ENCODE measurements around the gene FREM1. TPM values are rescaled to one million over a fixed set of nuclear protein-coding genes. Genes with fewer than 3 reads are reported as not detected.

FREM1 gene
- total and polyA plus RNA-seq, 2 of the 4 experiments (the other 2 are of a cell fraction) = under 0.01 TPM; not detected in 1

GRCh38 chr9:14849296-14849695 lies 60.9 kb downstream of the FREM1 start:
- Histone ChIP-seq H4K91ac (ENCODE audit: insufficient read depth, low read depth, low read length) (no peak overlapping the region), H2AFZ (replicated peaks; ENCODE audit: low read length, poor library complexity) (no peak overlapping the region), H2AK5ac (ENCODE audit: low read depth, low read length) (no peak overlapping the region), H3K27me3 (ENCODE audit: control insufficient read depth, insufficient read depth, low read length) (no peaks in the 10 kb centered on the region; the same call in 1 of the 2 replicates), H3K9me1 (ENCODE audit: insufficient read depth, low read length) (no peaks in the 10 kb centered on the region), H3K4me2 (ENCODE audit: low read depth, low read length) (no peak overlapping the region), H2BK5ac (ENCODE audit: low read depth, low read length, poor library complexity, severe bottlenecking) (no peak overlapping the region), H3K56ac (ENCODE audit: extremely low read depth, insufficient read depth, low read length) (no peak overlapping the region), H4K5ac (ENCODE audit: low read depth, low read length) (no peak overlapping the region), H4K8ac (ENCODE audit: low read depth in 2 of 2, low read length in 2 of 2) (no peak overlapping the region), H3K9me3 (ENCODE audit: control insufficient read depth, insufficient read depth, low read length) (no peaks in the 10 kb centered on the region), H3K23ac (ENCODE audit: low read depth, low read length) (no peak overlapping the region), H3K79me1 (ENCODE audit: low read depth in 1 of 2, low read length in 2 of 2) (no peaks in the 10 kb centered on the region), H2BK20ac (ENCODE audit: low read depth, low read length) (no peak overlapping the region), H3K4me1 (ENCODE audit: control insufficient read depth, insufficient read depth, low read length) (no peaks in the 10 kb centered on the region), H2BK15ac (ENCODE audit: low read depth, low read length) (no peak overlapping the region), H3K36me3 (ENCODE audit: control insufficient read depth, insufficient read depth, low read length) (no peaks in the 10 kb centered on the region), H3K4ac (ENCODE audit: low read depth, low read length) (no peak overlapping the region), H3K14ac (replicated peaks; ENCODE audit: low read depth, low read length) (no peak overlapping the region), H2AK9ac (replicated peaks; ENCODE audit: low read depth, low read length, poor library complexity) (no peak overlapping the region), H3K18ac (ENCODE audit: low read depth, low read length) (no peak overlapping the region), H3K27ac (ENCODE audit: insufficient read depth, low read length) (no peak overlapping the region), H2BK120ac (ENCODE audit: low read depth, low read length) (no peak overlapping the region), H3K4me3 (ENCODE audit: insufficient read depth, low read depth, low read length) (no peak overlapping the region), H3K9ac (ENCODE audit: low read depth, low read length) (no peak overlapping the region), H4K20me1 (ENCODE audit: insufficient read depth, low read length) (no peaks in the 10 kb centered on the region)
- in situ Hi-C loops (cut with MboI; ENCODE audit: low sequenced_read_pairs) (loop anchor here (25.0 kb wide), 1 partner anchor 288 kb away; no protein-coding TSS in a partner anchor), intact Hi-C loops (cut with micrococcal nuclease) (loop anchor here (10.0 kb wide), 1 partner anchor 1094 kb away; no protein-coding TSS in a partner anchor), dilution Hi-C loops (cut with HindIII; ENCODE audit: low sequenced_read_pairs, unreplicated experiment) (no loop called here)
- TF ChIP-seq CTCF (conservative IDR thresholded peaks at IDR 0.05; ENCODE audit: low read depth, low read length) = no peak
- no peak for TF ChIP-seq SMC3 (IDR thresholded peaks at IDR 0.05; ENCODE audit: low read depth, low read length)
- TF ChIP-seq ELK1 (IDR thresholded peaks at IDR 0.05; ENCODE audit: borderline replicate concordance, low read depth, low read length) = no peak
- TF ChIP-seq POLR2A (IDR thresholded peaks at IDR 0.05; ENCODE audit: low read depth, low read length) = no peak
- no peak for TF ChIP-seq CEBPB (IDR thresholded peaks at IDR 0.05; ENCODE audit: low read depth, low read length)
- TF ChIP-seq, protein P1, sequence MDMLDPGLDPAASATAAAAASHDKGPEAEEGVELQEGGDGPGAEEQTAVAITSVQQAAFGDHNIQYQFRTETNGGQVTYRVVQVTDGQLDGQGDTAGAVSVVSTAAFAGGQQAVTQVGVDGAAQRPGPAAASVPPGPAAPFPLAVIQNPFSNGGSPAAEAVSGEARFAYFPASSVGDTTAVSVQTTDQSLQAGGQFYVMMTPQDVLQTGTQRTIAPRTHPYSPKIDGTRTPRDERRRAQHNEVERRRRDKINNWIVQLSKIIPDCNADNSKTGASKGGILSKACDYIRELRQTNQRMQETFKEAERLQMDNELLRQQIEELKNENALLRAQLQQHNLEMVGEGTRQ (IDR thresholded peaks at IDR 0.05; ENCODE audit: low read depth, low read length) = no peak
- TF ChIP-seq RCOR1 (IDR thresholded peaks at IDR 0.05; ENCODE audit: insufficient replicate concordance, low read length) = no peak
- TF ChIP-seq MAFK (IDR thresholded peaks at IDR 0.05; ENCODE audit: low read depth, low read length) = no peak
- TF ChIP-seq CHD1 (IDR thresholded peaks at IDR 0.05; ENCODE audit: low read depth, low read length) = no peak
- no peak for TF ChIP-seq RAD21 (IDR thresholded peaks at IDR 0.05; ENCODE audit: low read length)
- DNase-seq = no peak
- CTCF ChIA-PET = no interaction called here
- no TSS peak for BruUV-seq (replicated peaks)
- POLR2A ChIA-PET (ENCODE audit: unreplicated experiment) = no interaction called here
- no CpG with 5 or more reads among the region's 3 CpGs for WGBS, 2 experiments (ENCODE audit: extremely low coverage in 2 of 2, insufficient read length in 1 of 2)
- no peak for ATAC-seq (ENCODE audit: low read depth)

Measured in IMR-90 (cell line).